ENCODE results near the gene IGFBP1. TPM values are rescaled to one million over a fixed set of nuclear protein-coding genes. Genes with fewer than 3 reads are reported as not detected.
A peak's percentile ranks its signal among the peaks of the same experiment; 100 is the strongest.

The IGFBP1 gene
- total RNA-seq, 1 experiment from 2014 or later = 0.12 TPM

DNA sequence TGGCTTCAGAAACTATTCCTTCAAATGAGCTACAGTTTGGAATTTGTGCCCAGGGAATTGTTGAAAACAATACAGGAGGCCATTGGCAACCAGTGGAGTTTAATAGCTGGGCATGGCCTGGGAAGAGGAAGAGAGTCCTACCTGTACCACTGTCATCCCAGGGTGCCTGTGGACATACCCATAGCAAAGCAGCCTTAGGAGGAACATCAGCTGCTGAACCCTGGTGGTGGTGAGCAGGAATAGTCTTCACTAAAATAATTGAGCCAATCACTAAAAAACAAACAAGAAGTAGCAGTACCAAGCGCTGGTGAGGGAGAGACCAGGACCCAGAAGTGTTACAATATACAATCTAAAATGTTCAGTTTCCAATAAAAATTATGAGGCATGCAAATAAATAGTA is 14.5 kb downstream of the IGFBP1 start:
- DNase-seq (ENCODE audit: low spot score) = no peak

DNA sequence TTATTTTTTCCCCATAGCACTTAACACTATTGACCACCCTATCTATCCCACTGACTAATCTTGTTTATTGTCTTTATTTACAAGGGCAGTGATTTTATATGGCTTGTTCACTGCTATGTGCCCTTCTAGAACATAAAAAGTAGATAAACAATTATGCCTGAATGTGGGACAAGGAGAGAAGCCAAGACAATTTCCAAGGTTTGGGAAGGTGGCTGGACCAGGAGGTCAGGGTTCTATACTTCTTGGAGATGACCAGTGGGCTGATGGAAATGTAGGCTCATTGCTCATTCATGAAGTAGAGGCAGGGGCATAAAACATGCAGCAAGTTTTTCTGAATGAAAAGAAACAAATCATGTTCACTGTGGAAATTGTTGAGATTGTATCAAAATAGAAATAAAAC is 21.3 kb downstream of the IGFBP1 start:
- DNase-seq (ENCODE audit: low spot score) = no peak

DNA sequence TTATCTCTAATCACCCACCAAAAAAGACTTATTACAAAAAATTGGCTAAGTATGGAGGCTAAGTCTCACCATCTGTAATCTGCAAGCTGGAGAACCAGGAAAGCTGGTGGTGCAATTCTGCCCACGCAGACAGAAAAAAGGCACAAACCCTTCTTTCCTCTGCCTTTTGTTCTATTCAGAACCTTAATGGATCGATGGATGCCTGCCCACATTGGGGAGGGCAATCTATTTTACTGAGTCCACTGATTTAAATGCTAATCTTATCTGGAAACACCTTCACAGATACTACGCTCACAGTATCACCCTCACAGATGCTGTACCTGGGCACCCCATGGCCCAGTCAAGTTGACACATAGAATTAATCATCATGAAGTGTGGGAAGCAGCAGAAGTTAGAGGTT is 22.6 kb downstream of the IGFBP1 start:
- DNase-seq (ENCODE audit: low spot score) = no peak

DNA sequence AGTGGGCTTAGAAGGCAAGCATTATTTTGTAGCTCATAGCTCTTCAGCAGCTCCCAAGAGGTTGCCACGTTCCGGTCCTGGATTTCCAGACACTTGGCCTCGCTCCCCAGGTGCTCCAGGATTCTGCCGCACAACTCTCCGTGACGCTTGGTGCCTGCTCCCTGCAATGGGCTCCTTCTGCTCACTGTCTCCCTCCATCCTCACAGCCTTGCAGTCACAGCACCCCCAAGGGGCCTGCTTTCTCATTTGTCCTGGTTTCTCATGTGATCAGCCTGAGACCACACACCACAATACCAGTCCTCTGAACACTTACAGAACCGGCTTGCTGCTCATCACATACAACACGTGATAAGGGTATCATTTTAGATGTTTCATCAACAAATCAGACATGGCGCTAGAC is 23.0 kb downstream of the IGFBP1 start:
- no peak for DNase-seq (ENCODE audit: low spot score)

GRCh38 chr7:45912972-45913371 is 24.7 kb downstream of the IGFBP1 start:
- DNase-seq (ENCODE audit: low spot score) = no peak

DNA sequence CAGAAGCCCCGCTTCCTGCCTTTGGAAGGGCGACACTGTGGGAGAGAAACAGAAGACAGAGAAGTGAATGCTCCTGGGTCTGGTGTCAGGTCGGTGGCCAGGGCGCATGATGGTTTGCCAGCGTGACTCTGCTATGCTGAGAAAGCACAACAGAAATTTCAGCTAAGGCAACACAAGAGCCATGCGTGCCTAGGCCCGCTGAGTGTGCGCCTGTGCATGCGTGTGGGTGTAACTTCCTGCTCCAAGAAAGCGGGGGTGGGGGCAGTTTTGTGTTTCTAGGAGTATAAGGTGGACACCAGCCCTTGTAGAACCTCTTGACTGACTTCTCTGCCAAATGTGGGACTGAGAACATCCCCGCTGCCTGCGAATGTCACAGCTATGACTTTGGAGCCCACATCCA is 26.6 kb downstream of the IGFBP1 start:
- DNase-seq (ENCODE audit: low spot score) = no peak

DNA sequence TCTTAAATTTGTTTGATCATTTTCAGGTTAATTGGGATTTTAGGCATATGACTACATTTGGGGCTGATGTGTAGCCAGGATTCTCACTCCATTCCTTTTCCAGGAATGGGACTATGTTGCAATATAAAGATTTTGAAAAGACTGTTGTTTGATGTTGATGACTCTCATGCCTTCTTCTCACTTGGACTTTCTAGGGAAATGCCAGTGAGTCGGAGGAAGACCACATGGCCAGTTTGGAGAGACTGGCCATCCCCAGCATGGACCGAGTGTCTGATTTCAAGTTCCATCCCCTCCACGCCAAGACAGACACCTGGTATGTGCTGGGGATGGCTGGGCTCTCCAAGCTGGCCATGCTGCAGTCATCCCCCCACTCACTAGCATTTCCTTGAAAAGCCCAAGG is 27.3 kb downstream of the IGFBP1 start:
- DNase-seq (ENCODE audit: low spot score) = no peak

DNA sequence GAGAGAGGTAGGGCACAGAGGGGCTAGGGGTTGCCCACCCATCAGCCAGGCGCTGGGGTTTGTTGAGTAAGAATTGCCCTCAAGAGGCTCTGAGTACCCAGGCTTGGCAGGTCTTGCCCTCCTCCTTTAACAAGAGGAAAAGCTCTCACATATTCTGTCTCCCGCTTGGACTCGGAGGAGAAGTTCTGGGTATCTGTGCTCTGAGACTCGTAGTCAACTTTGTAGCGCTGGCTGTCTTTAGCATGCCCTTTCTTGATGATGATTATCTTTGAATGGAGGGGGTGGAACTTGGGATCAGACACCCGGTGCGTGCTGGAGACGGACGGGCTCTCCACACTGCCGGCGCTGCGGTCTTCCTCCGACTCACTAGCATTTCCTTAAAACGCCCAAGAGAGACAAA is 28.8 kb downstream of the IGFBP1 start:
- no peak for DNase-seq (ENCODE audit: low spot score)

GRCh38 chr7:45917658-45918057 is 29.4 kb downstream of the IGFBP1 start:
- peak; percentile 65 for DNase-seq (ENCODE audit: low spot score)

DNA sequence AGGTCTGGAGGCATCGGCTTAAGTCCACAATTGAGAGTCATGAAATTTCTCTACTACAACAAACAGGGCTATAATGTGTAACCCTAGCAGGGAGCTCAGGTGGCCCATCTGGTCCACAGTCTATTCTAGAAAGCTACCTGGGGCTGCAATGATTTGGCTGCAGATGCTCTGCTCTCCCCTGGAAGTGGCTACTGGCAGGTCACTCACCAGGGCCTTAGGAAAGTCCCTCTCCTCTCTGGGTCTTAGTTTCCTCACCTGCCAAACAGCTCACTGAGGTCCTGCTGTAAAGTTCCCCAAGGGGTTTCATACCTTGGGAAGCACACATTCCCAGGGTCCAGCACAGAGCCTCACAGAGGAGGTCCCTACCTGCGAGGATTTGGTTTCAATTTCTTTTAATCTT is 30.3 kb downstream of the IGFBP1 start:
- no peak for DNase-seq (ENCODE audit: low spot score)

DNA sequence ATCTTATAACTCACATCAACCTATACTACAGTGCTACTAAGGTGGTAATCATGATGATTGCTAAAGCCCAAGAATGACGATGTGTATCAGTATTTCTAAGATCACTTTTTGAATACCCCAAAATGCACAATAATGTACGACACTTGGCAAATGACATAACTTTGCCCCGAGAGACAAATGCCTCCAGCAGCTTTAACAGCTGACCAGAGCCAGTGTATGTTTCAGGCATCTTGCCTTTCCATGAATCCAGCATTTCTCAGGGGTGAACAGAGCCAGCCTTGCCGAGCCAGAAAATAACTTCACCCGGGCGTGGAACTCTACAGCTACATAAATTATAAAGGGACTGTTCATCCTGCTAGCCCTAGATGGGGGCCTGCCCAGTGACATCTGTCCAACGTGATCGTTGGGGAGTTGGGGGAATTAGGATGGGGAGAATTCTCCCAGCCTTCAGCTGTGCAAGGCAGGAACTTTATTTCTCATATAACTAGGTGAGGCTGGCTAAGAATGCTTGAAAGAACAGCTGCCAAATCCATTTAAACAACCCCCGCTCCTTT is 31.0 kb downstream of the IGFBP1 start:
- DNase-seq (ENCODE audit: low spot score) = no peak

DNA sequence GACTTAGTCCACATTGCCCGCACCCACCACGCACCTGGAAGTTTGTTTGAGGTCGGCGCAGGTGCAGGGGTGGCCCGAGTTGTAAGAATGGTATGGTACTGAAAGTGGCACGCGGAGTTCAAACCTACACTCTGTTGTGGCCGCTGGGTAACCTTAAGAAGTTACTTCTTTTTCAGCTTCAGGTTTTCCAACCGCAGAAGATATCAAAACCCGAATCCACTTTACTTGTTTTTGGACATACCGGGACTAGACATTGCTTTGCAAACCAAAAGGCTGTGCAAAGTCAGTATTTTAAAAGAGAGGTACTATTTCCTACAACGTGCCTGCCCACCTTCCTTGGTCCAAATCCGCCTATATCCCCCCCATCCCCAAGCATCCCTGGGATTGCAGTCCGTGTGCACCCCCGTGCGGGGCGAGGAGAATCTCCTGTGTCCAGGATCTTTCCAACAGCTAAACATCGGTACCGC is 31.7 kb downstream of the IGFBP1 start:
- DNase-seq (ENCODE audit: low spot score) = no peak

DNA sequence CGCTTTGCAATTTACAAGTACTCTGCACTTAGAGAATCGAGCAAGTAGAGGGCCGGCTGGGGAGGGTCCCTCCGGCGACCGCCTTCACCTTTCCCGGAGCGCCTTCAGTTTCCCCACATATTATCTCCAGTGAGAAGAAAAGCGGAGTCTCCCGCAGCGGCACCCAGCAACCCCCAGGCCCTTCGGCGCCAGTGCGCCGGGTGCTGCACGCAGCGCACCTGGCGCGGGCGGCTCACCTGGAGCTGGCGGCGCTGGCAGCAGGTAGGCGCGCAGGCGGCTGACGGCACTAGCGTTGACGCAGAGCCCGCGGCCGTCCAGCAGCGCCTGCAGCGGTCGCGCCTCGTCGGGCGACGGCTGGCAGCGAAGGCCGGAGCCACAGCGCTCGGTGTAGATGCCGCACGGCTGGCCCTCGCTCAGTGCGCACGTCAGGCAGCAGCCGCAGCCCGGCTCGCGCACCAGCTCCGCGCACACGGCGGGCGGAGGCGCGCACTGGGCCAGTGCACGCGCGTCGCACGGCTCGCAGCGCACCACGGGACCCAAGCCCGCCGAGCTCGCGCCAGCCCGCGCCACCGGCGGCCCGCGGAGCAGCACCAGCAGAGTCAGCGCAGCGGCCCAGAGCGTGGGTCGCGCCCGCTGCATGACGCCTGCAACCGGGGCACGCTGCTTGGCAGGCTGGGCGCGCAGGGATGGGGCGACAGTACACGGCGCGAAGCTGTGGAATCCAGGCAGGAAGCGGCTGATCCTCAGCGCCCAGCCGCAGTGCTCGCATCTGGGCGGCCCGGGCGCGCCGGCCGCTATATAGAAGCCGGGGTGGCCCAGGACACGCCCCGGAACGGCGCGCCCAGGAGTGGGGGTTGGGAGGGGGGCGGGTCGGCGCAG is 32.5 kb downstream of the IGFBP1 start, which contains the start of gene IGFBP3:
Gene IGFBP3 (minus strand): TSS at position 771 of the 879 bp plus-strand sequence. CDS start 132 bp downstream, at position 639.
- DNase-seq (ENCODE audit: low spot score) = peak; percentile 47

- no peak for DNase-seq (ENCODE audit: low spot score)
Observed at GRCh38 chr7:45921381-45921698, 33.1 kb downstream of the IGFBP1 start.

GRCh38 chr7:45921699-45922519 is 33.6 kb downstream of the IGFBP1 start:
- peak; percentile 54 for DNase-seq (ENCODE audit: low spot score)

GRCh38 chr7:45922810-45923209 is 34.5 kb downstream of the IGFBP1 start:
- DNase-seq (ENCODE audit: low spot score) = no peak

DNA sequence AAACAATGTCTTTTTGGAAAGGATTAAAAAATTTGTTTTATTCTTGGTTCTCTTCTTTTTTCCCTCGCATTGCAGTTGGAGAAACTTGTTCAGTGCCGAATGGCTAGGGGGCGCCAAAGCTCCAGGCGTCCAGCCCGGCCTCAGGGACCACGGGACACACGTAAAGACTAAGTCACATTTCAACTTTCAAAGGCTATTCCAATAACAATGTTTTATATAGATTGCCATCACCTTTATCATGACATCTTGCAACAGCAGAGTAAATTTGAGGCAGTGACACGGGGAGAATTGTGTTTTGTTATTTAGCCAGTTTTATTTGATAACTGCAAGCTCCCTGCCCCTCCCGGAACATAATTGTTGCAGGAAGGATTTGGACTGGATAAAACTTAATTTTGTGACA is 35.0 kb downstream of the IGFBP1 start:
- peak; percentile 60 for DNase-seq (ENCODE audit: low spot score)

- DNase-seq (ENCODE audit: low spot score) = no peak
Observed at GRCh38 chr7:45923818-45924217, 35.5 kb downstream of the IGFBP1 start.

DNA sequence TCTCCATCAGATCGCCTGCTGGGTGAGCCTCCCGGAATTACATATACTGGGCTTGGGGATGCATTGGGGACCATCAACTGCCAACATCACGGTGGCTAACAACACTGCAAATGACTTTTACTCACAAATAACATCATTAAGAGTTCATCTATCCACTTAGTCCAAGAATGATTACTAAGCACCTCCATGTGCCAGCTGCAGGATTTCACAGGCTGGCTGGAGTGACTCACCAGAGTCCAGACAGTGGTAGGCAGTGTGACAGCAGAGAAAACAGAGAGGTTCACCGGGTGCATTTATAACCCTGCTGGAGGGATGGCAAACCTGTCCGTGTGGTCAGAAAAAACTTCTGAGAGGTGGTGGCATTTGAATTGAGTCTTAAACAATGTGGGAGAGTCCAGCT is 36.0 kb downstream of the IGFBP1 start:
- peak; percentile 92 for DNase-seq (ENCODE audit: low spot score)

DNA sequence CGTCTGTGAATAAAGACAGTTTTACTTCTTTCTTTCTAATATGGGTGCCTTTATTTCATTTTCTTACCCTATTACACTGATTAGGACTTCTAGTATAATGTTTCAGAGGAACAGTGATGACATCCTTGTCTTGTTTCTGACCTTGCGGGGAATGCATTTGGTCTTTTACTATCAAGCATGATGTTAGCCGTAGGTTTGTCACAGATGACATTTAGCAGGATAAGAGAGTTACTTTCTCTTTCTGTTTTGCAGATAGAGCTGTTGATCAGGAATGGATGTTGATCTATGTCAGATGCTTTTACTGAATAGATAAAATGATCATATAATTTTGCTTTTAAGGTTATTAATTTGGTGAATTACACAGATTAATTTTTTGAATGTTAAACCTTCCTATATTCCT is 39.4 kb downstream of the IGFBP1 start:
- no peak for DNase-seq (ENCODE audit: low spot score)

GRCh38 chr7:45930967-45931366 is 42.7 kb downstream of the IGFBP1 start:
- no peak for DNase-seq (ENCODE audit: low spot score)

DNA sequence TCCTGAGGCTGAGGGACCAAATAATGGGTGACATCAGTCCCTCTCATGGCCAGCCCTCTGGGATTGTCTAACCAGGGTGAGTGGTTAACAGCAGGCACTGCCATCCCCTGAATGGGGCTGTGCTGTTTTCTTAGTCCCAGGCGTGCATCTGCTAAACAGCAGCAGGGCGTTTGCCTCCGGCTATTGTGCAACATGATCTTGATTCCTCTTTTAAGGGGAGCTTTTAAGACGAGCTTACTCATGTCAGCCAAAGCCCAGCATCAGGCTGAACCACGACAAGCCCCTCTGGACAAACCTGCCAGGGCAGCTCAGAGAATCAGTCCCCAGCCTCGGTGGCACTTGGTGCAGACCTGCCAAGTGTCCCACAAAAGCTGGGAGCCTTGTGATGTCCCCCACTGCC is 49.0 kb downstream of the IGFBP1 start:
- no peak for DNase-seq (ENCODE audit: low spot score)

DNA sequence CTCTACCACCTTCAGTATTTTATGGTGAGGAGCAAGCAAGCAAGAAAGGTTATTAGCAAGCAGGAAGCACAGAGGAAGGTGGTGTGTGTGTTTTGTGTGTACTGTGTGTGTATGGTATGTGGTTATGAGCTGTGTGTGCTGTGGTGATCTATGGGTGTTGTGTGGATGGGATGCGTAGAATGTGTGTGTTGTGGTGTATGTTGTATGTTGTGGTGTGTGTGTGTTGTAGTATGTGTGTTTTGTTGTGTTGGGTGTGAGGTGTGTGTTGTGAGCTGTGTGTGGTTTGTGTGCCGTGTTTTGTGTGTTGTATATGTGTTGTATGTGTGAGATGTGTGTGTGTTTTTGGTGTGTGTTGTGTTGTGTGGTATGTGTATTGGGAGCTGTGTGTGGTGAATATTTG is 49.6 kb downstream of the IGFBP1 start:
- no peak for DNase-seq (ENCODE audit: low spot score)

Data from A172 (cell line).